SU-DHL-6 (cell line): ENCODE results near the gene BCL6.

Experiments
- H2AFZ ChIP-seq: fragments of 200-600 bp; sonication (generic); 2 replicates; pipeline ENCODE4 v1.6.1; 2014; ENCODE audit warnings: low read depth, mild to moderate bottlenecking, moderate library complexity, mixed read lengths, antibody characterized with exemption, low read length; ENCODE audit not compliant: severe bottlenecking
- H3F3A ChIP-seq: fragments of 200-600 bp; shearing (Covaris generic); 2 replicates; pipeline ENCODE4 v1.6.0; 2016; ENCODE audit warnings: antibody characterized with exemption, mild to moderate bottlenecking; ENCODE audit not compliant: insufficient read depth
- H3K27ac ChIP-seq: fragments of 200-600 bp; sonication (generic); 2 replicates; pipeline ENCODE4 v1.5.1; 2016; ENCODE audit warnings: low read depth, mild to moderate bottlenecking, low read length, moderate library complexity, mixed read lengths
- H3K27me3 ChIP-seq: fragments of 200-600 bp; sonication (generic), shearing (Covaris generic); 2 replicates; pipeline ENCODE4 v1.6.0; 2014; ENCODE audit warnings: mild to moderate bottlenecking, low read length
- H3K36me3 ChIP-seq: fragments of 200-600 bp; sonication (generic); 2 replicates; pipeline ENCODE4 v1.6.1; 2014; ENCODE audit warnings: mild to moderate bottlenecking, low read length, mixed read lengths
- H3K4me2 ChIP-seq: fragments of 300-600, 200-600 bp; shearing (Covaris generic), sonication (generic); 2 replicates; pipeline ENCODE4 v1.6.0; 2014; ENCODE audit warnings: low read length, low read depth, mild to moderate bottlenecking; ENCODE audit not compliant: poor library complexity, severe bottlenecking
- H3K4me3 ChIP-seq: fragments of 200-600 bp; sonication (generic); 2 replicates; pipeline ENCODE4 v1.5.1; 2014; ENCODE audit warnings: antibody characterized with exemption, low read length, mild to moderate bottlenecking, mixed read lengths; ENCODE audit not compliant: insufficient read depth, poor library complexity, severe bottlenecking
- H3K79me2 ChIP-seq: fragments of 200-600 bp; sonication (generic); 2 replicates; pipeline ENCODE4 v1.6.1; 2014; ENCODE audit warnings: mild to moderate bottlenecking, low read length, moderate library complexity; ENCODE audit not compliant: insufficient read depth
- H3K9ac ChIP-seq: fragments of 200-600 bp; sonication (generic); 2 replicates; pipeline ENCODE4 v1.7.0; 2014; ENCODE audit warnings: mild to moderate bottlenecking, low read length
- H3K9me2 ChIP-seq: fragments of 200-600 bp; sonication (generic); replicated peaks from 2 replicates; pipeline ENCODE4 v1.6.1; 2014; ENCODE audit warnings: low read length; ENCODE audit not compliant: insufficient read depth
- H3K9me3 ChIP-seq: fragments of 200-600 bp; sonication (generic); 2 replicates; pipeline ENCODE4 v1.6.1; 2014; ENCODE audit warnings: low read length, mixed read lengths; ENCODE audit not compliant: insufficient read depth
- H4K20me1 ChIP-seq: fragments of 200-600 bp; sonication (generic); 2 replicates; pipeline ENCODE4 v1.6.1; 2014; ENCODE audit warnings: low read depth, mild to moderate bottlenecking, antibody characterized with exemption, low read length, moderate library complexity, mixed read lengths
- EZH2phosphoT487 ChIP-seq: fragments of 200-600 bp; sonication (generic), shearing (Covaris generic); conservative IDR thresholded peaks from 2 replicates; pipeline ENCODE4 v1.6.1; 2018; ENCODE audit warnings: mild to moderate bottlenecking, antibody characterized with exemption, low read length, moderate library complexity, mixed read lengths
- TF ChIP-seq, protein P1 (sequence below): fragments of 200-600 bp; sonication (generic); IDR thresholded peaks from one replicate; pipeline ENCODE4 v1.5.1; 2017; ENCODE audit warnings: antibody characterized with exemption, mild to moderate bottlenecking, low read length, moderate library complexity; ENCODE audit not compliant: insufficient read depth, poor library complexity, severe bottlenecking

BCL6 gene

DNA sequence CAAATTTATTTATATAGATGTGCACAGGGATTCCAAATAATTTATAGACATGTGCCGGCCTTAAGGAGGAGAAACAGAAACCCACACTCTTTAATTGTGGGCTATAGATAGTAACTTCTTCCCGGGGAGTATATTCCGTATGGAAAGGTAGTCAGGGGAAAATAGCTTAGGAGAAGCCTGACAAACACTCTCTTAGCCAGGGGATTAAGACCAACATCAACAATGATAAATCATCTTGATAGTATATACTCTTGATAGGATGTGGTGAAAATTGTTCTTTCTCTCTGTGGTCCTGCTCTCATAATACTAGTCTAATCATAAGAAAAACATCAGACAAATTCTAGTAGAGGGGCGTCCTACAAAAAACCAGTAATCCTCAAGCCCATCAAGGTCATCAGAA, 8.2 kb upstream of the BCL6 start:
- no peak overlapping the region for H3K4me2 ChIP-seq
- H3K27ac ChIP-seq: no peak overlapping the region
- no peak overlapping the region for H3K4me3 ChIP-seq
- H3K36me3 ChIP-seq: no peaks in the 10 kb centered on the region
- H3K27me3 ChIP-seq: no peaks in the 10 kb centered on the region
- H3K79me2 ChIP-seq: no peaks in the 10 kb centered on the region
- no peak overlapping the region for H3K9ac ChIP-seq
- no peak for TF ChIP-seq EZH2phosphoT487
- TF ChIP-seq, protein P1, sequence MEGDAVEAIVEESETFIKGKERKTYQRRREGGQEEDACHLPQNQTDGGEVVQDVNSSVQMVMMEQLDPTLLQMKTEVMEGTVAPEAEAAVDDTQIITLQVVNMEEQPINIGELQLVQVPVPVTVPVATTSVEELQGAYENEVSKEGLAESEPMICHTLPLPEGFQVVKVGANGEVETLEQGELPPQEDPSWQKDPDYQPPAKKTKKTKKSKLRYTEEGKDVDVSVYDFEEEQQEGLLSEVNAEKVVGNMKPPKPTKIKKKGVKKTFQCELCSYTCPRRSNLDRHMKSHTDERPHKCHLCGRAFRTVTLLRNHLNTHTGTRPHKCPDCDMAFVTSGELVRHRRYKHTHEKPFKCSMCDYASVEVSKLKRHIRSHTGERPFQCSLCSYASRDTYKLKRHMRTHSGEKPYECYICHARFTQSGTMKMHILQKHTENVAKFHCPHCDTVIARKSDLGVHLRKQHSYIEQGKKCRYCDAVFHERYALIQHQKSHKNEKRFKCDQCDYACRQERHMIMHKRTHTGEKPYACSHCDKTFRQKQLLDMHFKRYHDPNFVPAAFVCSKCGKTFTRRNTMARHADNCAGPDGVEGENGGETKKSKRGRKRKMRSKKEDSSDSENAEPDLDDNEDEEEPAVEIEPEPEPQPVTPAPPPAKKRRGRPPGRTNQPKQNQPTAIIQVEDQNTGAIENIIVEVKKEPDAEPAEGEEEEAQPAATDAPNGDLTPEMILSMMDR: no peak
- H4K20me1 ChIP-seq: no peaks in the 10 kb centered on the region
- no peaks in the 10 kb centered on the region for H3K9me3 ChIP-seq
- peaks cover 26% of the 10 kb centered on the region for H3F3A ChIP-seq
- no peaks in the 10 kb centered on the region for H3K9me2 ChIP-seq
- no peak overlapping the region for H2AFZ ChIP-seq

DNA sequence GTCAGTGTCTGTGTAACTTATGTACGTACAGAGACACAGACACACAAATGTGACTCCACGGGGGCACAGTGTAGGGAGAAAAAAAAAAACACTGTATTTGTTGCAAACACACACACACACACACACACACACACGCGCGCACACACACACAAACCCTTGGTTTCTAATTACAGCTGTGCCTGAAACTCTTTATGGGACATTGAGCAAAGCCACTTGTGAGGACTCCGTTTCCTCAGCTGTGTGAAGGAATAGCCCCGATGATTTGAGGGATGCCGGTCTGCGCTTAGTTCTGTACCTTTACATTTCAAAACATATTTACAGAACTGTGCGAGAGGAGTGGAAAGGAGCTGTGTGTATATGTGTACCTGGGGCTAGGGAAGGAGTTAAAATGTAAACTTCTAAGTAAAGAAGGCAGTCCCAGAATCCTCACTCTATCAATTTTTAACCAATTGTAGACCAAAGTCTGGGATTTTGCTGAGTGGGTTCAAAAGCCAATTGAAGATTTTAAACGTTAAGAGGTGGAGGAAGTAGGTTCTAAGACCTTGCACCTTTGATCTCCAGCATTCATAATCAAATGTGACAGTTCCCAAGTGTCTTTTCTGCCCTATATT, 5.3 kb upstream of the BCL6 start:
- Histone ChIP-seq H3K36me3 (no peaks in the 10 kb centered on the region), H3K4me3 (peak overlapping the region; percentile 28), H3K27ac (peak overlapping the region; percentile 92), H3K9me3 (no peaks in the 10 kb centered on the region), H3K4me2 (peak overlapping the region; percentile 97), H3K27me3 (no peaks in the 10 kb centered on the region), H3K9ac (peak overlapping the region; percentile 99), H3K9me2 (no peaks in the 10 kb centered on the region), H3K79me2 (peaks cover 15% of the 10 kb centered on the region), H4K20me1 (no peaks in the 10 kb centered on the region), H2AFZ (peak overlapping the region; percentile 1), H3F3A (peaks cover 48% of the 10 kb centered on the region)
- no peak for TF ChIP-seq EZH2phosphoT487
- TF ChIP-seq, protein P1: no peak

DNA sequence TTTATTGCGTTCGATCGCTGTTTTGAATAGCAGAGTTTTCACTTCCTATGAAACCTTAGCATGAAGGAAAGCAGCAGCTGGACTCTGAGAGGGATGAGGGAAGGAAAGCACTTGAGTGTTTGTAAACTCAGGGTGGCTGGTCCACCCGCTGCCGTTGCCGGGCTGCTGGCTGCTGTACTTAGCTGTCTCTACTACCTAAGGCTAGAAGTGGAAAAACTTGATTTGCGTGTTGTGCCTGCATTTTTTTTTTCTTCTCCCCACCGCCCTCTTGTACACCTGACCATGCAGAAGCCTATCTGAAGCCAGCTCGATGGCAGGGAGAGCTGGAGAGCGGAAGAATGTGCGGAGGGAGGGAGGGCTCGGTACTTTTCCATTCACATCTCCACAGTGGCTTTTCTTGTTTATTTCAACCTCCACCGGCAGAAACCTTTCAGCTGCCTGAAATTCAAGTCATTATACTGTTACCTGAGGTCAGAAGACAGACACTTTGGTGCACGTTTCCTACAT, 4.8 kb upstream of the BCL6 start:
- H3K27ac ChIP-seq: peak overlapping the region; percentile 92
- H3K4me2 ChIP-seq: peak overlapping the region; percentile 97
- H3K36me3 ChIP-seq: no peaks in the 10 kb centered on the region
- H3K9ac ChIP-seq: peak overlapping the region; percentile 99
- H3K9me2 ChIP-seq: no peaks in the 10 kb centered on the region
- peaks cover 50% of the 10 kb centered on the region for H3F3A ChIP-seq
- peak overlapping the region; percentile 28 for H3K4me3 ChIP-seq
- H3K27me3 ChIP-seq: no peaks in the 10 kb centered on the region
- peak overlapping the region; percentile 1 for H2AFZ ChIP-seq
- no peaks in the 10 kb centered on the region for H3K9me3 ChIP-seq
- TF ChIP-seq EZH2phosphoT487: no peak
- TF ChIP-seq, protein P1: no peak
- peaks cover 20% of the 10 kb centered on the region for H3K79me2 ChIP-seq
- no peaks in the 10 kb centered on the region for H4K20me1 ChIP-seq
